Measurements from ENCODE around the gene FUT1. TPM values are rescaled to one million over a fixed set of nuclear protein-coding genes. Genes with fewer than 3 reads are reported as not detected.

The FUT1 gene
- total RNA-seq (under 1 TPM; 0.22 to 0.32 TPM), polyA plus RNA-seq (under 1 TPM in 1 of 2 donors, not detected in 1; 0.11 TPM)

- Histone ChIP-seq H3K4me1 (ENCODE audit: insufficient read depth, low read length) (peaks cover 18% of the 10 kb centered on the region), H3K4me3 (ENCODE audit: low read length in 2 of 2) (peak within 1 kb of the TSS; percentile 11 to 45), H3K36me3 (ENCODE audit: insufficient read depth, low read length) (no peaks in the 10 kb centered on the region), H3K9me3 (ENCODE audit: control insufficient read depth in 1 of 2, low read length in 2 of 2) (no peaks in the 10 kb centered on the region), H3K27me3 (ENCODE audit: insufficient read depth, low read length) (no peaks in the 10 kb centered on the region), H3K27ac (ENCODE audit: low read depth, low read length) (no peak within 1 kb of the TSS)
- H3K4me1 Mint-ChIP-seq: peaks cover 13 to 25% (median 19%) of the 10 kb centered on the region in 4 donors
- ChIA-PET POLR2A (ENCODE audit: partially characterized antibody) (interaction anchor here (1.1 to 1.2 kb wide), 2 partner anchors 13 to 78 kb away, joined by 3 to 4 read pairs; no protein-coding TSS in a partner anchor), CTCF (ENCODE audit: partially characterized antibody) (no interaction called here)
- H3K27ac Mint-ChIP-seq: peak within 1 kb of the TSS; percentile 4 to 89 (median 70)
- peak; percentile 29 to 60 (median 35) for DNase-seq
- H3K27me3 Mint-ChIP-seq: peaks cover 6 to 11% of the 10 kb centered on the region in 2 donors
- H3K9me3 Mint-ChIP-seq: peaks cover 0 to 1% (median 0%) of the 10 kb centered on the region in 8 donors
- H3K36me3 Mint-ChIP-seq: no peaks in the 10 kb centered on the region
- intact Hi-C loops (cut with micrococcal nuclease): no loop called here
- peak within 1 kb of the TSS; percentile 83 to 91 (median 86) for H3K4me3 Mint-ChIP-seq
Observed at GRCh38 chr19:48752496-48753365, at the start of gene FUT1. FUT1 (minus strand) TSS chr19:48752641; CDS start chr19:48751281, 1,360 bp downstream.

- no peak overlapping the region for H3K4me3 Mint-ChIP-seq
- DNase-seq: no peak
- intact Hi-C loops (cut with micrococcal nuclease): no loop called here
- Histone ChIP-seq H3K9me3 (ENCODE audit: control insufficient read depth in 1 of 2, low read length in 2 of 2) (no peaks in the 10 kb centered on the region), H3K4me3 (ENCODE audit: low read length in 2 of 2) (no peak overlapping the region), H3K27ac (ENCODE audit: low read depth, low read length) (no peak overlapping the region), H3K27me3 (ENCODE audit: insufficient read depth, low read length) (no peaks in the 10 kb centered on the region), H3K4me1 (ENCODE audit: insufficient read depth, low read length) (peaks cover 5% of the 10 kb centered on the region), H3K36me3 (ENCODE audit: insufficient read depth, low read length) (no peaks in the 10 kb centered on the region)
- H3K27ac Mint-ChIP-seq: no peak overlapping the region
- no peaks in the 10 kb centered on the region for H3K27me3 Mint-ChIP-seq
- H3K36me3 Mint-ChIP-seq: no peaks in the 10 kb centered on the region
- CTCF ChIA-PET (ENCODE audit: partially characterized antibody): interaction anchor here (0.8 to 2.0 kb wide), 2 partner anchors 12 to 42 kb away, joined by 3 to 11 read pairs; no protein-coding TSS in a partner anchor
- POLR2A ChIA-PET (ENCODE audit: partially characterized antibody): interaction anchor here (1.0 kb wide), 1 partner anchor 165 kb away, joined by 3 read pairs; the partner anchor contains the start of gene FTL
- no peaks in the 10 kb centered on the region for H3K9me3 Mint-ChIP-seq
- H3K4me1 Mint-ChIP-seq: peaks cover 6 to 13% (median 7%) of the 10 kb centered on the region in 4 donors
Observed at GRCh38 chr19:48799358-48800300, 47.2 kb upstream of the FUT1 start.

- H3K4me3 ChIP-seq (ENCODE audit: low read length in 2 of 2): no peak overlapping the region
- no peak for DNase-seq
- H3K27ac ChIP-seq (ENCODE audit: low read depth, low read length): no peak overlapping the region
- intact Hi-C loops (cut with micrococcal nuclease): no loop called here
- H3K27me3 Mint-ChIP-seq: no peaks in the 10 kb centered on the region
- ChIA-PET CTCF (ENCODE audit: partially characterized antibody) (interaction anchor here (0.8 to 2.0 kb wide), 3 partner anchors 11 to 43 kb away, joined by 3 to 11 read pairs (median 4); no protein-coding TSS in a partner anchor), POLR2A (ENCODE audit: partially characterized antibody) (interaction anchor here (1.0 kb wide), 1 partner anchor 166 kb away, joined by 3 read pairs; the partner anchor contains the start of gene FTL)
- H3K4me1 Mint-ChIP-seq: peaks cover 6 to 16% (median 7%) of the 10 kb centered on the region in 4 donors
- H3K27ac Mint-ChIP-seq: no peak overlapping the region
- H3K4me3 Mint-ChIP-seq: no peak overlapping the region
- H3K27me3 ChIP-seq (ENCODE audit: insufficient read depth, low read length): no peaks in the 10 kb centered on the region
- H3K9me3 Mint-ChIP-seq: no peaks in the 10 kb centered on the region
- no peaks in the 10 kb centered on the region for H3K36me3 ChIP-seq (ENCODE audit: insufficient read depth, low read length)
- H3K36me3 Mint-ChIP-seq: no peaks in the 10 kb centered on the region
- H3K4me1 ChIP-seq (ENCODE audit: insufficient read depth, low read length): peaks cover 5% of the 10 kb centered on the region
- H3K9me3 ChIP-seq (ENCODE audit: control insufficient read depth in 1 of 2, low read length in 2 of 2): no peaks in the 10 kb centered on the region
Observed at GRCh38 chr19:48798937-48799336, 46.5 kb upstream of the FUT1 start.

DNA sequence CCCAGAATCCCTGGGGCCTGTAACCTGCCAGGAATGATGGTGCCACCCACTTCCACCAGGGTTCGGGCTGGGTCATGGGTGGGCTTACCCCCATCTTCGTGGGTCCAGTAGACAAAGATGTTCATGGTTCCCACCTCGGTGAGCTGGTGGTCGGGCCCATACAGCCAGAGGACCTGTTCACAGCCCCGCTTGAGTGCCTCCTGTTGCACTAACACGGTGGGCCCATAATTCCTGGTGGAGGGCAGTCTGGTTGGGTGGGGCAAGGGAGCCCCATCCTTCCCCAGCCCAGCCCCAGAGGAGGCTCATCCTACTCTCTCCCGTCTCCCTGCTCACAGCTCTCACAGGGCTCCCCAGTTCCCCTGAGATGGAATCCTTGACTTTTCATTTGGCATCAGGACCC, 44.7 kb upstream of the FUT1 start:
- CTCF ChIA-PET (ENCODE audit: partially characterized antibody): interaction anchor here (1.0 to 5.1 kb wide), 3 partner anchors 9 to 196 kb away, joined by 4 to 90 read pairs (median 5); partner anchors contain the start of genes GYS1 and RUVBL2
- no peaks in the 10 kb centered on the region for H3K9me3 ChIP-seq (ENCODE audit: control insufficient read depth in 1 of 2, low read length in 2 of 2)
- H3K4me3 ChIP-seq (ENCODE audit: low read length in 2 of 2): no peak overlapping the region
- Mint-ChIP-seq H3K27me3 (no peaks in the 10 kb centered on the region), H3K36me3 (no peaks in the 10 kb centered on the region), H3K27ac (peak overlapping the region in 2 of 7 donors; percentile 22 to 35), H3K4me1 (peaks cover 6 to 16% (median 7%) of the 10 kb centered on the region in 4 donors), H3K9me3 (no peaks in the 10 kb centered on the region), H3K4me3 (no peak overlapping the region)
- no peaks in the 10 kb centered on the region for H3K27me3 ChIP-seq (ENCODE audit: insufficient read depth, low read length)
- peaks cover 5% of the 10 kb centered on the region for H3K4me1 ChIP-seq (ENCODE audit: insufficient read depth, low read length)
- intact Hi-C loops (cut with micrococcal nuclease): no loop called here
- H3K36me3 ChIP-seq (ENCODE audit: insufficient read depth, low read length): no peaks in the 10 kb centered on the region
- POLR2A ChIA-PET (ENCODE audit: partially characterized antibody): interaction anchor here (0.8 kb wide), 1 partner anchor 174 kb away, joined by 3 read pairs; no protein-coding TSS in a partner anchor
- DNase-seq: peak in 1 of 5 donors; percentile 47
- no peak overlapping the region for H3K27ac ChIP-seq (ENCODE audit: low read depth, low read length)

DNA sequence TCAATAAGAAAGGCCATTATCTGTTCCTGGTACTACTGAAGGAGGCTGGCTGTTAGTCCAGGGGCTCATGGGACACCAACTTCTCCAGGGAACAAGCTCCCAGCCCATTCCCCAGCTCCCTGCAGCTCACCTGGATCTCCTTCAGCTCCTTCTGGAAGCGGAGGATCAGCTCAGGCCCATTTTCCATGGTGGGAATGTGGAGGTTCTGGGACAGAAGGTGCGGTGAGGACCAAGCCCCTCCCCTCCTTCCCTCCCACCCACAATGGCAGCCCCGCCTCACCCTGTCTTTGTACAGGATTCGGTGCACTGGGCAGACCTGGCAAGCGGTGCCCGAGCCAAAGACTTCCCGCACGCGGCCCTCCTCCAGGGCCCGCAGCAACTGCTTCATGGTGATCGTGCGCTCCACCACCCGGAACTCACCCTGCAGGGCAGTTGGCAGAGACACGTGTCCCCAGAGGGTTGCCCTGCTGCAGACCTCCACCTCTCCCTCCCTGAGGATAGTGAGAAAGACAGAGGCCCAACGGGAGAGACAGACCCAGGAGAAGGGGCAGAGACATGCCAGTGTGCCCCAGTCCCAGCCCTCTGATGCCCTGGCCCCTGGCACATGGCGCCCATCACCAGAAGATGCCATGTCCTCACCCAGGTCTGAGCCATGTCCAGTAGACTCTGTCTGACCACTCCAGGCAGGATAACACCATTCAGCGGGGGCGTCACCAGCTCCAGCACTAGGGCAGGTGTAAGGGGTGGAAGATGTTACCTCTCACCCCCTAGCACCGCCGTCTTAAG, 44.0 kb upstream of the FUT1 start:
- intact Hi-C loops (cut with micrococcal nuclease): no loop called here
- DNase-seq: no peak
- H3K27ac ChIP-seq (ENCODE audit: low read depth, low read length): no peak overlapping the region
- no peak overlapping the region for H3K4me3 ChIP-seq (ENCODE audit: low read length in 2 of 2)
- Mint-ChIP-seq H3K9me3 (no peaks in the 10 kb centered on the region), H3K27me3 (no peaks in the 10 kb centered on the region), H3K4me3 (no peak overlapping the region), H3K36me3 (no peaks in the 10 kb centered on the region), H3K4me1 (peaks cover 6 to 16% (median 7%) of the 10 kb centered on the region in 4 donors), H3K27ac (no peak overlapping the region)
- ChIA-PET POLR2A (ENCODE audit: partially characterized antibody) (interaction anchor here (0.8 to 2.5 kb wide), 6 partner anchors 14 to 174 kb away, joined by 3 to 20 read pairs (median 11); partner anchors contain the start of genes BCAT2, CA11 and FTL), CTCF (ENCODE audit: partially characterized antibody) (interaction anchor here (1.0 to 7.2 kb wide), 12 partner anchors 11 to 203 kb away, joined by 3 to 90 read pairs (median 8); partner anchors contain the start of genes GYS1, HSD17B14 and RUVBL2)
- no peaks in the 10 kb centered on the region for H3K9me3 ChIP-seq (ENCODE audit: control insufficient read depth in 1 of 2, low read length in 2 of 2)
- no peaks in the 10 kb centered on the region for H3K36me3 ChIP-seq (ENCODE audit: insufficient read depth, low read length)
- H3K4me1 ChIP-seq (ENCODE audit: insufficient read depth, low read length): peaks cover 5% of the 10 kb centered on the region
- H3K27me3 ChIP-seq (ENCODE audit: insufficient read depth, low read length): no peaks in the 10 kb centered on the region

DNA sequence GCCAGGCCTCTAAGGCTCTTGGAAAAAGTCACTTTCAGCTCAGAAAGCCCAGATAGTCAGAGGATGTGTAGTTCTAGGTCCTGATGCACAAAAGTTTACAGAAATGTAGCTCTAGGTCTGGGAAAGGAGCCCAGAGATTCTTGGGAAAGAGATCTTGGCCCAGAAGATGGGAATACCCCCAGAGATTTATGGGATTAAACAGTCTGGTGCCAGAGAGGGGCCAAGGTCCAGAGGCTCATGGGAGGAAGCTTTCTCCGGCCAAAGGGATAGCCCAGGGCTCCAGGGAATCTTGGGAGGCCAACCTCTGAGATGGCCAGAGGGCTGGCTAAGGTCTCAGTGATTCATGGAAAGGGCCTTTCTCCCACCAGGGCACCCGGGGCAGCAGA, 43.2 kb upstream of the FUT1 start:
- peaks cover 6 to 16% (median 7%) of the 10 kb centered on the region in 4 donors for H3K4me1 Mint-ChIP-seq
- H3K9me3 Mint-ChIP-seq: no peaks in the 10 kb centered on the region
- intact Hi-C loops (cut with micrococcal nuclease): loop anchor here (1.0 to 2.0 kb wide), 6 partner anchors 15 to 198 kb away; partner anchors contain the start of genes CA11, GYS1 and RUVBL2
- Histone ChIP-seq H3K27me3 (ENCODE audit: insufficient read depth, low read length) (no peaks in the 10 kb centered on the region), H3K36me3 (ENCODE audit: insufficient read depth, low read length) (no peaks in the 10 kb centered on the region), H3K9me3 (ENCODE audit: control insufficient read depth in 1 of 2, low read length in 2 of 2) (no peaks in the 10 kb centered on the region), H3K27ac (ENCODE audit: low read depth, low read length) (peak overlapping the region; percentile 70), H3K4me3 (ENCODE audit: low read length in 2 of 2) (peak overlapping the region; percentile 48 to 78), H3K4me1 (ENCODE audit: insufficient read depth, low read length) (peaks cover 5% of the 10 kb centered on the region)
- POLR2A ChIA-PET (ENCODE audit: partially characterized antibody): interaction anchor here (0.6 to 2.5 kb wide), 16 partner anchors 11 to 175 kb away, joined by 3 to 20 read pairs (median 4); partner anchors contain the start of genes BAX, BCAT2, CA11 and FTL
- no peak for DNase-seq
- H3K27me3 Mint-ChIP-seq: no peaks in the 10 kb centered on the region
- CTCF ChIA-PET (ENCODE audit: partially characterized antibody): interaction anchor here (0.6 to 7.2 kb wide), 30 partner anchors 9 to 310 kb away, joined by 3 to 90 read pairs (median 5); partner anchors contain the start of genes BAX, BCAT2, GYS1 and HSD17B14
- H3K4me3 Mint-ChIP-seq: peak overlapping the region in 7 of 8 donors; percentile 94 to 98 (median 95)
- H3K36me3 Mint-ChIP-seq: no peaks in the 10 kb centered on the region
- H3K27ac Mint-ChIP-seq: peak overlapping the region; percentile 64 to 97 (median 96)

Data from CD4-positive, alpha-beta memory T cell (primary cell).